Activated naive CD4-positive, alpha-beta T cell (primary cell): ENCODE results near the gene TP73.

ENCODE experiments used
- DNase-seq, 4 experiments: peaks; one replicate each; lab custom pipeline; 2025; lab: John Stamatoyannopoulos, UW

The TP73 gene

GRCh38 chr1:3768811-3769390 lies 116.6 kb downstream of the TP73 start:
- no peak for DNase-seq

- no peak for DNase-seq
These were observed 117.9 kb downstream of the TP73 start for GRCh38 chr1:3770047-3770765.

- DNase-seq, result no peak
These were observed 119.1 kb downstream of the TP73 start for GRCh38 chr1:3771108-3772026.

GRCh38 chr1:3772027-3772714 lies 119.9 kb downstream of the TP73 start:
- peak; percentile 54 to 86 (median 80) for DNase-seq

- no peak for DNase-seq
These were observed 120.6 kb downstream of the TP73 start, which contains the start of gene SMIM1 for GRCh38 chr1:3772715-3773571. Gene SMIM1 (plus strand): TSS chr1:3772749. CDS start chr1:3775374, 2,625 bp downstream.

- DNase-seq, result no peak
These were observed 121.4 kb downstream of the TP73 start for GRCh38 chr1:3773572-3774275.

- DNase-seq, result no peak
These were observed 122.1 kb downstream of the TP73 start for GRCh38 chr1:3774276-3774945.

- no peak for DNase-seq
These were observed 122.7 kb downstream of the TP73 start for GRCh38 chr1:3774946-3775489.

GRCh38 chr1:3775490-3776230 lies 123.3 kb downstream of the TP73 start:
- DNase-seq, result peak in 2 of 4 experiments; percentile 12 to 31

GRCh38 chr1:3776231-3776961 lies 124.1 kb downstream of the TP73 start:
- DNase-seq, result no peak

GRCh38 chr1:3777078-3777547 lies 124.8 kb downstream of the TP73 start:
- DNase-seq, result no peak

- DNase-seq, result no peak
These were observed 125.6 kb downstream of the TP73 start for GRCh38 chr1:3777647-3778589.

- no peak for DNase-seq
These were observed 126.4 kb downstream of the TP73 start for GRCh38 chr1:3778590-3779264.

- no peak for DNase-seq
These were observed 127.1 kb downstream of the TP73 start for GRCh38 chr1:3779265-3779911.

- no peak for DNase-seq
These were observed 127.6 kb downstream of the TP73 start for GRCh38 chr1:3779912-3780416.

- DNase-seq, result no peak
These were observed 128.6 kb downstream of the TP73 start for GRCh38 chr1:3780901-3781300.
